Stimulated activated CD4-positive, alpha-beta T cell treated with anti-CD3 and anti-CD28 coated beads, TNF-alpha, amount 100 ng/mL, for 4 hours (primary cell): ENCODE measurements around the gene DPYSL4.

Experiments
- DNase-seq, 3 experiments: peaks; one replicate each; pipeline ENCODE4 v3.0.0-alpha.2; 2020; ENCODE audit warnings: low read depth in 3 of 3

Gene DPYSL4

GRCh38 chr10:132163826-132164515, 22.8 kb upstream of the DPYSL4 start:
- DNase-seq: no peak

- DNase-seq: no peak
Observed at GRCh38 chr10:132164761-132165278, 21.9 kb upstream of the DPYSL4 start.

GRCh38 chr10:132165416-132165980, 21.2 kb upstream of the DPYSL4 start:
- DNase-seq: no peak

GRCh38 chr10:132166216-132166950, 20.4 kb upstream of the DPYSL4 start:
- no peak for DNase-seq

GRCh38 chr10:132167041-132167674, 19.6 kb upstream of the DPYSL4 start:
- DNase-seq: no peak

GRCh38 chr10:132167976-132168375, 18.8 kb upstream of the DPYSL4 start:
- DNase-seq: no peak

GRCh38 chr10:132168571-132169030, 18.1 kb upstream of the DPYSL4 start:
- DNase-seq: no peak

- no peak for DNase-seq
Observed at GRCh38 chr10:132169031-132169765, 17.6 kb upstream of the DPYSL4 start.

GRCh38 chr10:132169766-132170560, 16.8 kb upstream of the DPYSL4 start:
- no peak for DNase-seq

- DNase-seq: no peak
Observed at GRCh38 chr10:132170561-132171361, 16.0 kb upstream of the DPYSL4 start.

- DNase-seq: no peak
Observed at GRCh38 chr10:132172091-132173066, 14.4 kb upstream of the DPYSL4 start.

GRCh38 chr10:132173185-132173584, 13.6 kb upstream of the DPYSL4 start:
- no peak for DNase-seq

- no peak for DNase-seq
Observed at GRCh38 chr10:132174237-132174636, 12.5 kb upstream of the DPYSL4 start.

- no peak for DNase-seq
Observed at GRCh38 chr10:132175408-132175807, 11.3 kb upstream of the DPYSL4 start.

GRCh38 chr10:132175907-132176581, 10.7 kb upstream of the DPYSL4 start:
- DNase-seq: no peak

GRCh38 chr10:132176623-132177500, 9.9 kb upstream of the DPYSL4 start:
- no peak for DNase-seq

- DNase-seq: no peak
Observed at GRCh38 chr10:132178046-132178445, 8.7 kb upstream of the DPYSL4 start.
